ENCODE measurements around the gene MIER1. TPM values are rescaled to one million over a fixed set of nuclear protein-coding genes. Genes with fewer than 3 reads are reported as not detected.

The MIER1 gene
- total RNA-seq, 4 donors from 2014 or later, result 17.6 to 34.0 (median 24.4) TPM

- Histone ChIP-seq H3K4me1 (no peaks in the 10 kb centered on the region), H3K4me3 (no peak overlapping the region), H3K9me3 (no peaks in the 10 kb centered on the region), H3K36me3 (no peaks in the 10 kb centered on the region), H3K27ac (no peak overlapping the region), H3K27me3 (no peaks in the 10 kb centered on the region)
- TF ChIP-seq POLR2A (IDR thresholded peaks at IDR 0.05) (no peak), CTCF (IDR thresholded peaks at IDR 0.05) (no peak)
- WGBS, 2 donors, result 65 to 67% methylated on average over 2 of the region's 2 CpGs
- no peak for DNase-seq
- intact Hi-C loops (cut with DNase I), result no loop called here
Measured at GRCh38 chr1:66916320-66916719, 8.5 kb upstream of the MIER1 start.

DNA sequence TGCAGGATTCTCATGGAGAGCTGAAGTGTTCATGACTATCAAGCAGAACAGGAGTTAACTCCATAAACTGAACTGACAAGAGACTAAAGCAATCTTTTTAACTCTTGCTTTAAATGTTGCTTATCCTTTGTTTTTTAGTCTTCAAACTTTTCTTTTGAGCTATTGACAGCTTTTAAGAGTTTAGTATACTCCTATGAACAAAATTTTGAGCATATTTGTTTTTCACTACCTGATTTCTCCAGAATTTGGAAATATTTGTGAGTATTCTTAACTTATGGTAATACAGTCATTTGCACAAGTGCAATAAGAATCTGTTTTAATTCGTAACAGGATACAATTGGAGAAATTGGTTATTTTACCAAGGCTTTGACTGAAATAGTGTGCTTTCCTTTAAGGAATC, 7.3 kb upstream of the MIER1 start:
- no peak for DNase-seq
- no peaks in the 10 kb centered on the region for H3K36me3 ChIP-seq
- WGBS, 2 donors, result 89 to 93% methylated on average over 1 of the region's 1 CpG
- TF ChIP-seq POLR2A (IDR thresholded peaks at IDR 0.05) (no peak), CTCF (IDR thresholded peaks at IDR 0.05) (no peak)
- no peaks in the 10 kb centered on the region for H3K27me3 ChIP-seq
- H3K9me3 ChIP-seq, result no peaks in the 10 kb centered on the region
- H3K27ac ChIP-seq, result no peak overlapping the region
- intact Hi-C loops (cut with DNase I), result no loop called here
- no peak overlapping the region for H3K4me3 ChIP-seq
- H3K4me1 ChIP-seq, result no peaks in the 10 kb centered on the region

DNA sequence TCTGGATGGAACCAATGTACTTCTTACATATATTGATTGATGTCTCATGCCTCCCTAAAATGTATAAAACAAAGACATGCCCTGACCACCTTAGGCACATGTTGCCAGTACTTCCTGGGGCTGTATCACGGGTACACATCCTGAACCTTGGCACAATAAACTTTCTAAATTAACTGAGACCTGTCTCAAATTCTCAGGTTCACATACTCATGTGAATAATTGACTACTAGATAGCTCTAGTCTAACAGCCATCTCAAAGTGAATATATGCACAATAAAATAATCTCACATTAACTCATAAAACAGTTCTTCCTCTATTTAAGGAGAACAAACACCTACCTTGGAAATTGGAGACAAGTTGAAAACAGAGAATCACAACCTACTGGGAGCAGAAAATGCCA, 5.7 kb upstream of the MIER1 start:
- WGBS, 2 donors, result 58 to 60% methylated on average over 1 of the region's 1 CpG
- TF ChIP-seq CTCF (IDR thresholded peaks at IDR 0.05) (no peak), POLR2A (IDR thresholded peaks at IDR 0.05) (no peak)
- Histone ChIP-seq H3K9me3 (no peaks in the 10 kb centered on the region), H3K27ac (no peak overlapping the region), H3K4me1 (peaks cover 0 to 16% (median 8%) of the 10 kb centered on the region in 3 donors), H3K27me3 (no peaks in the 10 kb centered on the region), H3K4me3 (no peak overlapping the region), H3K36me3 (no peaks in the 10 kb centered on the region)
- no peak for DNase-seq
- intact Hi-C loops (cut with DNase I), result no loop called here

GRCh38 chr1:66919828-66920227, 5.0 kb upstream of the MIER1 start:
- Histone ChIP-seq H3K4me1 (peaks cover 0 to 20% (median 9%) of the 10 kb centered on the region in 3 donors), H3K27ac (no peak overlapping the region), H3K27me3 (no peaks in the 10 kb centered on the region), H3K36me3 (no peaks in the 10 kb centered on the region), H3K9me3 (no peaks in the 10 kb centered on the region), H3K4me3 (no peak overlapping the region)
- WGBS, 2 donors, result 83% methylated on average over 2 of the region's 3 CpGs; no CpG with 5 or more reads in 1 of the 2 donors
- TF ChIP-seq CTCF (IDR thresholded peaks at IDR 0.05), result no peak
- TF ChIP-seq POLR2A (IDR thresholded peaks at IDR 0.05), result no peak
- no peak for DNase-seq
- intact Hi-C loops (cut with DNase I), result no loop called here

- 92 to 100% methylated on average over 2 of the region's 2 CpGs for WGBS, 2 donors
- H3K9me3 ChIP-seq, result no peaks in the 10 kb centered on the region
- intact Hi-C loops (cut with DNase I), result no loop called here
- TF ChIP-seq POLR2A (IDR thresholded peaks at IDR 0.05), result no peak
- TF ChIP-seq CTCF (IDR thresholded peaks at IDR 0.05), result no peak
- no peaks in the 10 kb centered on the region for H3K27me3 ChIP-seq
- no peaks in the 10 kb centered on the region for H3K36me3 ChIP-seq
- DNase-seq, result no peak
- no peak overlapping the region for H3K27ac ChIP-seq
- peaks cover 1 to 22% (median 9%) of the 10 kb centered on the region in 3 donors for H3K4me1 ChIP-seq
- H3K4me3 ChIP-seq, result no peak overlapping the region
Measured at GRCh38 chr1:66920543-66920942, 4.2 kb upstream of the MIER1 start.

Data from esophagus squamous epithelium (tissue), 5 donors.